TTC549 (cell line): ENCODE data around the gene DMBT1.

Experiments
- FAIRE-seq: peaks from 2 replicates; lab custom pipeline; 2012; peaks lifted over from hg19 to GRCh38; lab: Jason Lieb, UNC

Gene DMBT1

DNA sequence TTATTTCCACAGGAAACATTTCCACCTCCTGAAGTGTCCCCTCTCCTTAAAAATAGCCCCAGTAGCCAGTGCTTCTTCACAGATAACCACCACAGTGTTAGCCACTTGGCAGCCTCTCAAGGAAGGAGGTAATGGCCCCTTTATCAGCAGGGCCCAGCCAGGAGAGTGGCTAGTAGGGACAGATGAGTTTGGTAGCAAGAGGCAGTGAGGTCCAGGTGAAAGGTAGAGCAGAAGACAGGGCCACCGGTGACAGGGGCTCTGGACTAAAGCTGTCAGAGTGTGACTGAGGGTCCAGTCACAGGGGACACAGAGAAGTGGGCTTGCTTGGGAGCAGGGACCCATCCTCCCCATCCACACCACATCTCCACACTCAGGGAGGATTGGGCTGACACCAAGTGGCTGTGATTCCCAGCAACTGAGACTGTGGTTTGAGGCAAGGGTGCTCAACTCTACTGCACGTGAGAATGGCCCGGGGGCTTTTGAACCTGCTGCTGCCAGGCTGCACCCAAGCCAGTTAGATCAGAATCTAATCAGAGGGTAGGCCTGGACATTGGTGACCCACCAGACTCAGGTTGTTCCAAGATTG lies 86.9 kb downstream of the DMBT1 start:
- FAIRE-seq: no peak

DNA sequence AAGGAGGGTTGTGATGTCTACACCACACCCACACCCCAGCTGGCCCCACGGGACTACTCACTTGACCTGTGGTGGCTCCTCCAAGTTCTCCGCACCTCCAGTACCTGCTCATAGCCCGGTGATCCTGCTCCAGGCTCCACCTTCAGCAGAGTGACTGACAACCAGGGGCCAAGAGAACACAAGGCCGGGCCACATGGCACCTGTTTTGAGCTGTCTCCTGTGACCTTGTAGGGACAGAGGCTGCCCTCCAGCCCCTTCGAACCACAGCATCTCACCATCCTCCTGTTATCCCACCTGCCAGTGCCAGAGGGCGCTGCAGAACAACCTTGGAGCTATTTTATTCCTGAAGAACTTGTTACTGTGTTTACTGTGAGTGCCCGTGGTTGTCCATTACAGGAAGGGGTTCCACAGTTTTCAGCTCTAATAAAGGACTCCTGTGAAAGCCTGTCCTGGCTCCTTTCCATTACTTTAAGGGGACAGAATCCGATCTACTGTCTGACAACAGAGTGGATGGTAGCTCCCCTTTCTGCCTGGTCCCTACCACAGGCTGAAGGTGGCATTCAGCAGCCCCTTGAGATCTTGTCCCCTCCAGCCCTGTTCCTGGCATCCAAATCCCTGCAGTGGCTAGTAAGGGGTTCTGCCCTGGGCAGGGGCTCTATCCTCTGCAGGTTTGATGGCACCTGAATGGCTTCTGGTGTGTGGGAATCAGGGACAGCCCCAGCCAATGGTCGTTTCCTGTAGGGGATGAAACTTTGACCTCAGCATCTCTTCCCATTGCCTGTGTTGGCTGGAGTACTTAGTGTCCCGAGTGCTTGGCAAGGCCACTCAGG lies 88.3 kb downstream of the DMBT1 start:
- FAIRE-seq: no peak

DNA sequence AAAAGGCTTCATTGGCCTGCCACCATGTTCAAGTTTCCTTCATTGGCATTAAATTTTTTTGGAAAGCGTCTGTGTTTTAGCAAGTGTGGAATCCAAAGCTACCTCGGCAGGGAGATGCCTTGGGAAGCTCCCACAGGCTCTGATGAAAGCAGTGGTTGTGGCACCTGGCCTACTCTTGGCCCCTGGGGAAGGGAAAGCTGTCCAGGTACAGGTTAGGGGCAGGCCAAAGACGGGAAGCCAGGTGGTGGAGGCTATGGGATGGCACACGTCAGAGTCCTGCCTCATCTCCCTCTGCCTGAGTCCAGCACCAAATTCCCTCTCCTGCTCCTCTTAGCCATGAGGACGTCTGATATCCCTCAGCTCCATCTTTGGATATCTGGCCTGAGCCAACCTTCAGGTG lies 89.3 kb downstream of the DMBT1 start:
- FAIRE-seq: no peak

DNA sequence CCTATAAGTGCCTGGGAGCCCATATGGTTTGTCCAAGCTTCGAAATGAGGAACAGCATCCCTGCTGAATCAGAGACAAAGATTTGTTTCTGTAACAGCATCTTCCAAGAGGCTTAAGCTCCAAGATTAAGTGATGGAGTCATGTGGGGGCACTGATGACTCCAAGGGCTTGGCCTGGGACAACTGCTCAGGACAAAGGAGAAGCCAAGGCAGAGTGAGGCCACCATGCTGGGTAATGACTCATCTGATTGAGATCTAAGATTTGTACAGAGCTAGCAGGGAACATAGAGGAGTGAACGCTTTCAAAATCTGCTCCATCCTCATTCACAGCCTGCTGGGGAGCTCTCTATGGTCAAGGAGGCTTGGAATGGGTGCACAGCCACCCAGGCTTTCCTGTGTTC lies 89.8 kb downstream of the DMBT1 start:
- FAIRE-seq: no peak

DNA sequence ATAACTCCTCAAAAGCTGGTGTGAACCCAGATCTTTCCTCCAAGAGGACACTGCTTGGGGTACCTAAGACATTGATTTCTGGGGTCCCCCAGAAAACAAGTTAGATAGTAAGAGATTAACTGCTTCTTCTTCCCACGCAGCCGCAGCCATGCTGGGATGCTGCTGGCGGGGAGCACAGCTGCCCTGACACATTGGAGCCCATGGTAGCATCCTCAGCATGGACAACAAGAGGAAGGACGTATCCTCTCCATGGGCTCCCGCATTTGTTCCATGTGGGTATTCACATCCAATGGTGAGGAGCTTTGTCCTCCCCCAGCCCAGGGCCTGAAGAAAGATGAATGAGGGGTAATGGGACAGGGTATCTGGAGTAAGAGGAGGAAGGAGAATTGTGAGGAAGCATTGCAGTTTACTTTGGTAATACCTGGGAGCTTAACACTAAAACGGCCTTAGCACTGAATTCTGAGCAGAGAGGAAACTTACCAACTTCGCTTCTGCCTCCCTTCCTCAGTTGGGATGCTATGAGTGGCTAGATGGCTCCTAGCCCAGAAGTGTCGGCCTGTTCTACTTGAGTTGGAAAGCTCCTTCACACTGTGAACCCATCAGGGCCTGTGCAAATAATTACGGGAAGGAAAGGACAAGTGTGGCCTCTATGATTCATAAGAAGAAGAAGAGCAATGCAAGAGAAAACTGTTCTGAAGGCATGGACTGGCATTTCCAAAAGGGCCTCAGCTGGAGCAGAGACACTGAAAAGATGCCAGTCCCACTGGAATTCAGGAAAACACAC lies 95.2 kb downstream of the DMBT1 start:
- FAIRE-seq: no peak

DNA sequence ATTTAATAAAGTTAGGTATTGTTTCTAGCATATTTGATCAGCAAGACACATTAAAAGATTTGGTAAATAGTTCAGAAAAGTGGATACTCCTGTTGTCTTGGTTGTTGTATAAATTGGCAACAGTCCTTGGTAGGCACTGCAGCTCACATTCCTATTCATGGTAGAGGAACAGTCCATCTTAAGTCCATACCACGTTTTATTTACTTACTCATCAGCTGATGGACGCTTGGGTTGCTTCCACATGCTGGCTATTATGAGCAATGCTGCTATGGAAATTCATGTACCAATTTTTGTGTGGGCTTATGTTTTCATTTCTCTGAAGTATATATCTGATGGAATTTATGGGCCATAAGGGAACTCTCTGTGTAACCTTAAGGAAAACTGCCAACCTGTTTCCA lies 95.8 kb downstream of the DMBT1 start:
- FAIRE-seq: no peak

DNA sequence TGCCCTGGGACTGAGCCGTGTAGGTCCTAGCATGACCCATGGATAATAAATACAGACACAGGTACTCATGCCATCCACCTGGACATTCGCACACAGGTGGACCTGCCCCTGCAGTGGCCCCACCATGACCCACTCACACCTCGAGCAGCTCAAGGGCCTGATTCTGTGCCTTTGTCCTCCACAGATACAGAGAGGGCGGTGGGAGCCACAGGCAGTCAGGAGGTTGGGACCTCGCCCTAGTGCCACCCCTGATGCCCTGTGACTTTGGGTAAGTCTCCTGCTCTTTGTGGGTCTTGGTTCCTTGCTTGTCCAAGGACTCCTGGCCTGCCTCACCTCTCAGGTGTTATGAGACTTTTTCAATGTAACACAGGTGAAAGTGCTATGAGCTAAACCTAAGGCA lies 96.2 kb downstream of the DMBT1 start:
- FAIRE-seq: no peak

DNA sequence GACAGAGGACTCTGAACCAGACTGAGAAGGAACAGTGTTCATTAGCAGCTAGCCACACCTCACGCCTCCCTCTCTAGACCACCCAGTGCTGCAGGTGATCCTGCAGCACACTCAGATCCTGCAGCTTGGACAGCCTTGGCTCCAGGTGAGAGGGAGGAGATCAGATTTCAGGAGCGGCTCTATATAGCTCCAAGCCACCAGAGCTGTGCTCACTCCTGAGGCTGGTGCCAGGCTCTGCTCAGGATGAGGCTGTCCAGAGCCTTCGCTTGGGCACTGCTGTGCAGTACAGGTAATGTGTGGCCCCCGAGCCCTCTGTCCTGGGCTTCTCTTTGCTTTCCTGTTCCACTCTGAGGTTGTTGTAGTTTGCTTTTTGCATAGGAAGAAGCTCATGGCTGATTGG lies 96.7 kb downstream of the DMBT1 start:
- no peak for FAIRE-seq

DNA sequence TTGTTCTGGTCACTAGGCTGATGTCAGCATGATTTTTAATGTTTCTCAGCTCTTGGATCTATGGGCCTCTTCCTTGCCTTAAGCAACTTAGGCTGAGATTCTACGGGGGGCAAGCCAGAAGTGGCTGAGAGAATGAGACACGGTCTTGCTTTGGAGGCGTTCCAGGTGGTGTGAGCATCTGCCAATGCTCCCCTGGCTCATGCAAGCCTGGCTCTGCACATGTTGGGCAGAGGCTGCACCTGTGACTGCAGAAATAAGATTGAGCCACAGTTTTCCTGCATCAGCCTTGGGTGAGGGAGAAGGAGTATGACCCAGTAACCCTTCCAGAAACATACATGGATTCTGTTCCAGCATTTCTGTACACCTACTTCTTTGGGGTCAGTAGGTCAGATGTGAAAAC lies 97.2 kb downstream of the DMBT1 start:
- FAIRE-seq: no peak

DNA sequence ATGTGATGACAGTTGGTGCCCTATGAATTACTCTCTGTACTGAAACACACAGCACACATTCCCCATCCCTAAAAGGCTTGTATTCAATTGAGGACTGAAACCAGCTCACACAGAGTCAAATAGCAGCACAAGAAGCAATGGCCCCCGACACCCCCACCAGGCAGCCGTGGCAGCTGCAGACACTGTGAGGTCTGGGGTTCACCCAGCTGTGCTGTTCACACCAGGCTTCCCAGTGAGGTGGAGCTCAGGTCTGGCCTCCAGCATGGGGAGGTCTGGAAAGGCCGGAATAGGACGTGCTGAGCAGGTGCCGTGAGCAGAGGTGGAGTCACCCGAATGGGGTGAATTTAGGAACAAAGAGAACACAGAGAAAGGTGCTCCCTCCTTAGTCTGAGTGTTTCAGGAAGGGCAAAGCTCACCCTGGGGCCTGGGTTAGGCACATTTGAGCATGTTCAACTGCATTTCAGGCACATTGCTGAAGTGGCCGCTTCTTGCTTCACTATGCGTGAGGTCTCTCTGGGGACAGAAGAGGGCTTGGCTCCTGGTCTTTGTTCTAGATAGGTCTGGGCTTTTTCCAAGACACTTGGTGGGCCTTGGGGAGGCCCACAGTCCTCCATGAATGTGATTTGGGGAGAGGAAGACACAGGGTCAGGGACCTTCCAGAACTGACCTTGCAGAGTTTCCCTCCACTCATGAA lies 97.9 kb downstream of the DMBT1 start:
- FAIRE-seq: no peak

DNA sequence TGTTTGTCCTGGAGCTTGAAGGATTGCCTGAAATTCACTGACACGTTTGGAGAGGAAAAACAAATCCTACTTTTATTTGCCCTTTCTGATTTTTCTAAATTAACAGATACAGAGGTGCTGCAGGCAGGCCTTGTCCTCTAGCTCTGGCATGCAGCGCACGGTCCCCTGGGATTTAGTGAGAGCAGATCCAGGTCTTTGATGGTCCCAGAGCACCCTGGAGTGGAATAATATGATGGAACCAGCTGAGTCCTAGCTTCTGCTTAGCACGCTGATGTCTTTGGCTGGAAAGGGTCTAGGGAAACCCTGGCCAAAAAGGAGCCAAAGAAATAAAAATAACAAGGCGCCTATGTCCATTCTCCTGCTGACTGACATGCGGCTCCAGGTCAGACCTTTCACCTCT lies 98.6 kb downstream of the DMBT1 start:
- FAIRE-seq: no peak

DNA sequence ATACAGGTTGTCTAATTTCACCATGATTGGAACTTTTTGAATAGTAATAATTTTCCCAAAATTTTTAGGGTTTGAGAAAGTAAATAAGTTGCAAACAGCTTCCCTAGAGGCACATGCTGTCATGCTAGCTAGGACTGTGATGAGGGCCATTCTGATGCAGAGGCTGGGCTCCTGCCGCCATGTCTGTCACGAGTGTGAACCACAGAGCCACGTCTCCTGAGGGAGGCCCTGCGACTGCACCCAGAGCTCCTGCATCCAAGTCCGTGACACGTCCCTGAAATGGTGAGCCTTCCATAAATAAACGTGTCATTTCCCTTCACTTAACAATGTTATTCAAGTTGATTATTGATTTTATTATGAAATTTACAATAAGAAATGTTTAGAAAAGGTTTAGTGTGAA lies 99.1 kb downstream of the DMBT1 start:
- no peak for FAIRE-seq

DNA sequence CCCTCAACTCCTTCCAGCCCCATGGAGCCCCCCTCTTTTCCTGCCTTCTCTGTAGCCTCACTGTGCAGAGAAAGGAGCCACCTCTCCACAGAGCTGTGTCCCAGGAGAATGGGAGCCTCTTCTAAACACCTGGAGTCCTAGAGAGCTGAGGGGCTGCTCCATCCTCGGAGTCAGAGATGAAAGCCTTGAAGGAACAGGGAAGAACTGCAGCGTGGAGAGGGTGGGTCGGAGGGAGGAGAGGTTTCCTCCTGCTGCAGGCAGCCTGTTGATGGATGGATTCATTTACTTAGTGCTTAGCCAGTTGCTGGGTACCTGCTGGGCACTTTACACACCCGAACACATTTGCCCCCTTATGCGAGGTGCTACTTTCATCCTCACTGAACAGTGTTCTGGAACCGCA lies 100.1 kb downstream of the DMBT1 start:
- no peak for FAIRE-seq

DNA sequence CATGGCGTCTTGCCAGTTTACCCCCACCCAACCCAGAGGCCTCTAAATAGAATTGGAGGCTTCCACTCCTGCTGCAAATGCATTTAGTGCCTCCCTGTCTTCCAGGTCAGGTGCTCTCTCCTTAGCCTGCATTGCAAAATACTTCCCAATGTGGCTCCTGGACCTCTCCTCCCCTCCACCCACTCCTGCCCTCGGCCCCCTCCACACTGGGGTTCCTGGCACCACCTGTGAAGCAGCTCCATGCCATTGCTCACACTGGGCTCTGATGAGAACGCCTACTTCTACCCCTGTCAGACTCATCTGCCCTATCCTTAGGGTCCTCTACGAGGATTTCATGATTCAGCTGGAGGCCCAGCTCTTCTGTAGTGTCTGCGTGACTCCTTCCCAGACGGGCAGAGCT lies 101.7 kb downstream of the DMBT1 start:
- FAIRE-seq: no peak

DNA sequence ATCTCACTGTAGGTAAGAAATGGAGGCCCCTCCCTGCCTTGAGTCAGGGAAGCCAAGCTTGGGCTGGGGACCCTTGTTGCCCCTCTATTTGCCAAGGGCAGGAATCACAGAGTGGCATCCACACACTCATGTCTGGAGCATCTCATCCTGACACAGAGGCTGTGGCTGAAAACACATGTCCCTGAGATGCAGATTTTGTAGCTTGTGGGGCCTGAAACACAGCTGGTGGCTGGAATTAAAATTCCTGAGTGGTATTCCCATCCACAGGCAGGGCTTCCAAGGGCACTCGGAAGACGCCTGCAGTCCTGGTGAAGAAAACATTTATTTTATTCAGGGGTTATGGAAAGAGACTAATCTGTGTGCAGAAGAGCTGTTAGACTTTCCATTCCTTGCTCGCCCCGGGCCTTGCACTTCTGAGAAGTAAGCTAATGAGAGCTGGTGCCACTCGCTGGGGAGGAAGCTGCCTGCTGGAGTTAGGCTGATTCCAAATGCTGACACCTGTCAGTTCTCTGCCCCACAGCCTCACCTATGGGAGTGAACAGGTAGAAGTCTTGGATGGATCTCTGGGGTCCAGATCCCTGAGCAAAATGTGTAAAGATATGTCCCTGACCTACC lies 103.1 kb downstream of the DMBT1 start:
- no peak for FAIRE-seq

DNA sequence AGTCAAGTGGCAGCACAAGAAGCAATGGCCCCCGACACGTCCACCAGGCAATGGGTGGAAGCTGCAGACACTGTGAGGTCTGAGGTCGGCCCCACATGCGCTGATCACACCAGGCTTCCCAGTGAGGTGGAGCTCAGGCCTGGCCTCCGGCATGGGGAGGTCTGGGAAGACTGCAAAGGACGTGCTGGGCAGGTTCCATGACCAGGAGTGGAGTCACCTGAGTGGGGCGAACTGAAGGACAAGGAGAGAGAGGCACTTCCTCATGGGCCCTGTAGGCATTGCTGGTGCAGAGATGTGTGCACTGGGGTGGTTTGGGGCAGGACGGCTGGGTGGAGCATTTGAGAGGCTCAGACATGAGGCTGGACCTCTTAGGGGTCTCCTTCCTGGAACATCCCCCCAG lies 103.9 kb downstream of the DMBT1 start:
- FAIRE-seq: no peak

DNA sequence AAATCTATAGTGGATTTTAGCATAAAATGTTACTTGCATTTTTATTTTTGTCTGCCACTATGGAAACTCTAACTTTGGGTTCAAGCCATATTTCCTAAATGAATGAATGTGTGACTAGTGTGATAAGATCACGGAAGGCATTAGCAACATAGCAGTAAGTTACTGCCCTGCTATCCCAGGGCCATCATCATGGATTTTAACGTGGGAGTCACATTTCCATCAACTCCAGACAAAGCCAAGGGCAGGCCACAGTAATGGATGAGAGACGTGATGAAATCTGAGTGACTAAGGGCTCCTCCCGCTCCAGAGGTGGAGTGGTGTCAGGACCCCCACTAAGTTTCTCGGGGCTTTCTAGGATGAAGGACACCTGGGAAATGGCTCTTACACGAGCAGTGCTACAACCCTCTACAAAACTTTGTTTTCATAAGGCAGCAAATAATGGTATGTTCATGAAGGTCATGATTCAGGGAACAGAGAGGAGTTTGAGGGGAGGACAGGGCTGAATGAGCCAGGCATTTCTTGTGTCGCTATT lies 104.8 kb downstream of the DMBT1 start:
- no peak for FAIRE-seq

DNA sequence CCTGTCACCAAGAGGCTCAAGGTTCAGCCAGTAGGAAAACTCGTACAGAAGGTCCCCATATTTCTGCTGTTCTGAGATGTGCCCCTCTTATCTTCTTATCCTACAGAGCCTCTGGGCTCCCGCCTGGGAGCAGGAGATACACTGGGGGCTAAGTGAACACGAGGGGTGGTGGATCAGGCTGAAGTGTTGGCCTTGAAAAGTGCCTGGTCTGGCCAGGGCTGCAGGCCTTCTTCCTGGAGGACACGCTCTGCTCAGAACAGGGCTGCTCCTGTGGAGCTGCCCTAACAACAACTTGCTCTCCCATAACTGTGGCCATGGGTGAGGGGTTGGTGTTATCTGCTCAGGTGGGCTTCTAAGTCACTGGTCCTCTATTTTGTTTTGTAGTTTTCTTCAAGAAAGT lies 105.4 kb downstream of the DMBT1 start:
- FAIRE-seq: no peak

DNA sequence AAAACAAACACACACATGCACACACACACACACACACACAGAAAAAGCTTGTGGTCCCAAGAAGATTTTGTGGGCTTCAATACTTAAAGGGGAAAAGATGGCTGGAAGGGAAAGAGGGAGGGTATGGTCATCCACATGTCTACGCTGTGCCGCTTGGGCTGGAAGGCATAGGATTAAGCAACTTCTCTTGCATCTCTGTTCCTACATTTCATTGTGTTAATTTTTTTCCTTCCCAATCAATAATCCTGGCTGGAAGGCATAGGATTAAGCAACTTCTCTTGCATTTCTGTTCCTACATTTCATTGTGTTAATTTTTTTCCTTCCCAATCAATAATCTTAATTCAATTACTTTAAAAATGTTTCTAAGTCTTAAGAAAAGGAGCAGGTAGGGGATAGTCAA lies 108.5 kb downstream of the DMBT1 start:
- FAIRE-seq: no peak

DNA sequence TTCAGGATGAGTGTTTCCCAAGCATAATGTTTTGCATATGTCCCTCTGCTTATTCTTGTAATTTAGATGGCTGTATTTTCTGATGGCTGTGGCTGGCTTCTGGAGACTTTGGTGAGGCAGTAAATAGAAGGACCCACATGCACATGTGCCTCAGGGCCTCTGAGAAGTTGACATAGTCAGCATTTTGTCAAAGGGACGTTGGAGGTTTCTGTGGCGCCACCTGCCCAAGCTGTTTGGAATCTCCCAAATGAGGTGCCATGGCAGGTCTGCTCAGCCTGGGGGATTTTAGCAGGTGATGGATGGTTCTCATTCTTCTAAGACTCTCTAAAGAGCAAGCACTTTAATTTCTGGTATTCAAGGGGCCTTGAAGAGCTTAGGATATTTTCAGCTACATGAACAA lies 109.3 kb downstream of the DMBT1 start:
- FAIRE-seq: no peak

DNA sequence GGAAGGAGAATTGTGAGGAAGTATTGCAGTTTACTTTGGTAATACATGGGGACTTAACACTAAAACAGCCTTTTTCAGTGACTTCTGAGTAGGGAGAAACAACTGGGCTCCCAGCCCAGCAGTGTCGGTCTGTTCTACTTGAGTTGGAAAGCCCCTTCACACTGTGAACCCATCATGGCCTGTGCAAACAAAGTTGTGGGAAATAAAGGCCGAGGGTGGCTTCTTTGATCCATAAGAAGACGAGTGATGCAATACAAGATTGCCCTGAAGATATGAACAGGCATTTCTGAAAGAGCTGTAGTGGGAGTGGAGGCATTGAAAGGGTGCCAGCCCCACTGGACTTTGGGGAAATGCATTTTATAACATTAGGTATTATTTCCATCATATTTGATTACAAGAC lies 110.8 kb downstream of the DMBT1 start:
- no peak for FAIRE-seq

DNA sequence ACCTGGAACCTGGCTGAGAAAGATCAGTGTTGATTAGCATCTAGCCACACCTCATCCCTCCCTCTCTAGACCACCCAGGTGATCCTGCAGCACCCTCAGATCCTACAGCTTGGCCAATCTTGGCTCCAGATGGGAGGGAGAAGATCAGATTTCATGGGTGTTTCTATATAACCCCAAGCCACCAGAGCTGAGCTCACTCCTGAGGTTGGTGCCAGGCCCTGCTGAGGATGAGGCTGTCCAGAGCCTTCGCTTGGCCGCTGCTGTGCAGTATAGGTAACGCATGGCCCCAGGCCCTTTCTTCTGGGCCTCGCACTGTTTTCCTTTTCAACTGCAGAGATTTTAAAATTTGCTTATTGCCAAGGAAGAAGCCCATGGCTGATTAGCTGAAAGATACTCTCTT lies 112.1 kb downstream of the DMBT1 start:
- no peak for FAIRE-seq
